Neural progenitor cell (in vitro differentiated cells): ENCODE measurements around the gene DPYD.

Experiments
- CTCF ChIP-seq: fragments of 200-600 bp; sonication (generic); IDR thresholded peaks from 2 replicates; pipeline ENCODE4 v1.5.1; 2017; ENCODE audit warnings: antibody characterized with exemption, mild to moderate bottlenecking
- EZH2 ChIP-seq: fragments of 200-600 bp; sonication (generic); IDR thresholded peaks from 2 replicates; pipeline ENCODE4 v1.6.1; 2017; ENCODE audit warnings: antibody characterized with exemption, mild to moderate bottlenecking, moderate library complexity

- TF ChIP-seq CTCF = no peak
- TF ChIP-seq EZH2 = no peak
These were observed 298.9 kb downstream of the DPYD start for GRCh38 chr1:97621955-97622354.
